Activated gamma-delta T cell treated with Interleukin-2 at 50 U/mL for 16 hours (primary cell): Measurements from ENCODE around the gene REELD1.

Source experiments
- DNase-seq: peaks from one replicate; pipeline ENCODE4 v3.0.0-alpha.2; 2020

Gene REELD1

DNA sequence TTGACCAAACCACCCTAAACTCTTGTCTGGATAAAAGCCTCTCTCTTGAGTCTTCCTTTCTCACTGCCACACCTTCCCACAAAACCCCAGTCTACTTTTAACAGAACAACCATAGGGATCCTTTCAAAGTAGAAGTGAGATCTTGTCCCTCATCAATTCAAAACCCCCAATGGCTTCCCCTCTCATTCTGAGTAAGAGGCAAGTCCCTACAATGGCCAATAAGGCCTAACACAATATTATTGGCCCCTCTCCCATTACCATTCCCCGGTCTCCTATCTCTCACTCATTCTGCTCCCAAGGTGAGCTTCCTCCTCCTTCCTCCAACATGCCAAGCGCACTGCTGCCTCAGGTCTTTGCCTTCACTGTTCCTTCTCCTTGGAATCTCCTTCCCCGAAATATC lies 57.1 kb downstream of the REELD1 start:
- DNase-seq: no peak

DNA sequence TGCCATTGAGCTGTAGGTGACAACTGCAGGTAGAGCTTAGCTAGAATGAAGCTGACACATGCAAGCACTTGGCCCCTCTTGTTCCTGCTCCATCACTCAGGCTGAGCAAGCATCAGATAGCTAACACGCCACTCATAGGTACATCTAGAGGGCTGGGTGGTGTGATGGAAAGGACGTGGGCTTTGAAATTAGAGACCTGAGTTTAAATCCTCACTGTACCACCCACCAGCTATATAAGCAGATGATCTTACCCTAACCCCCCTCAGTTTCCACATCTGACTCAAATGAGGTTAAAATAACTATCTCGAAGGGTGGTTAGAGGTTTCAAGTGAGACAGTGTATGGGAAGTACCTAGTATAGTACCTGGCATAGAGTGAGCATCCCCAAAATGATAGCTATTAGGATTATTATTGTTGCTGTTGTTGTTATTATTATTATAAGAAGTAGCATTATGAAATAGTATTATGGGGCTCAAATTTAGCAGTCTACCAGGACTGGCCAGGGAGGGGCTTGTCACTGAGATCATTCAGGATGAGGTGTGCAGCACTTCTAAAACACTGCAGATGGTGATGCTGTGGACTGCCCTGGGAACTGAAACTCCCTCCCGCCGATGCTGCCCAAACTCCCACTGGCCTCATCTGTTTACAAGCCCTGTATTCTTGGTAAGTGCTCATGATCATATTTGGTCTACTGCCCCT lies 59.0 kb downstream of the REELD1 start:
- no peak for DNase-seq

DNA sequence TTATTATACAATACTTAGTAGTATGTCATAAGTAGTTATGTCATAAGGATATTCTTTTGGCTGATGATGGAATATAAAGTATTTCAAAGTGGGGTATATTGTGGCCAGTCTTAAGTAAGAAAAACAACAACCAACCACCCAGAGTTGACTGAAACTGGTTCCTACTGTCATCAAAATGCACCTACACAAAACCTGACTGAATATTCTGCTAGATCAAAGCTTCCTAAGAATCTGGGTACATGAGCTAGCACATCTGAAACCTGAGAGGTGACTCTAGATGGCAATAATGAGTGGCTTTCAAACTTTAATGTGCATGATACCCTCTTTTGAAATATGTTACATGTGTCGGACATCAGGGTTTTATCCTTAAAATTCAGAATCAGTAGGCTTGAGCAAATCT lies 60.4 kb downstream of the REELD1 start:
- no peak for DNase-seq

DNA sequence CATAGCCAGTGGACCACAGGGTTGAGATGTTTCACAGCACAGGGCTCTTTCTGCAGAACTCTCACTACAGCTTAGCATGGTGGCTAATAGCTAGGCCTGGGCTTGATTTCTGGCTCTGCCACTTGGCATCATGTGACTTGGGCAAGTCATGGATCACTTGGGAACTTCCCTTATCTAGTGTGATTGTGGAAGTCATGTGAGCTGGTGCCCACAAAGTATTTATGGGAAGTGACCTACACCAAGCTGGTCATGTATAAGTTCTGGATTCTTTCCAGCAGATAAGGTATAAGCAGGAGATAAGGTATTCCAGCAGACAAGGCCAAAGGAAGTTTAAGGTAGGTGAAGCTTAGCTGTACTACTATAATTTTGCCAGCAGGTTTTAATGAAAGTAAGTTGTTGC lies 61.0 kb downstream of the REELD1 start:
- no peak for DNase-seq

DNA sequence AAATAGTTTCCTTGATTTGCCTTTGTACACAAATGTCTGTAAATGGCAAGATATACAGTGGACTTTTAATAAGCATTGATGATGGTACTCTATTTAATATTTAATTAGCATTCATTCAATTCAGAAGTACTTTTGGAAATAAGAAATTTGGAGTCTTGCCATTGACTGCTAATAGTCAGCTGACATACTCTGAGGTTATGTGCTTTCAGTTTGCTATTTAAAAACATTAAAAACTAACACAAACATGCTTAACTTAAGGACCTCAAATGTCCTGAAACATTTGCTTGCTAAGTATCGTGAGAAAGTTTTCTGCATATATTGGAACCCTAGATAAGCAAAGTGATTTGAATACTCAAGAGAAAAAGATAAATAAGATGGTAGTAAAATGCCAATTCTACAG lies 64.6 kb downstream of the REELD1 start:
- no peak for DNase-seq
